Measurements from ENCODE around the gene PLCD3. TPM values are rescaled to one million over a fixed set of nuclear protein-coding genes. Genes with fewer than 3 reads are reported as not detected.

Gene PLCD3
- total and polyA plus RNA-seq, 10 of the 15 experiments (the other 5 are each of a cell fraction or from before 2014, with no cell fraction given): 0.02 to 1.6 (median 0.44) TPM

GRCh38 chr17:45149037-45149668 lies 16.8 kb upstream of the PLCD3 start (continued):
- TF ChIP-seq PRDM15 (CRISPR knock-in tag; IDR thresholded peaks at IDR 0.05): no peak
- TF ChIP-seq ZNF217 (IDR thresholded peaks at IDR 0.05): no peak
- TF ChIP-seq SPI1 (IDR thresholded peaks at IDR 0.05; ENCODE audit: borderline replicate concordance, insufficient read depth, low read depth, low read length): no peak
- TF ChIP-seq YBX1 (IDR thresholded peaks at IDR 0.05): no peak
- no peak for TF ChIP-seq RCOR1 (conservative IDR thresholded peaks at IDR 0.05; ENCODE audit: low read depth, low read length)
- TF ChIP-seq MTA2 (IDR thresholded peaks at IDR 0.05; ENCODE audit: low read depth): no peak
- no peak for TF ChIP-seq STAT3 (IDR thresholded peaks at IDR 0.05; ENCODE audit: low read depth, low read length)
- TF ChIP-seq ETV6 (conservative IDR thresholded peaks at IDR 0.05 in 1 of 2, IDR thresholded peaks at IDR 0.05 in 1 of 2; ENCODE audit: borderline replicate concordance in 1 of 2, low read depth in 1 of 2): 0 out of 4 replicates have a peak, but pooled peaks of 1 of the 2 experiments have one; percentile 6
- no peak for TF ChIP-seq PML (IDR thresholded peaks at IDR 0.05; ENCODE audit: low read length)
- TF ChIP-seq, protein P1, sequence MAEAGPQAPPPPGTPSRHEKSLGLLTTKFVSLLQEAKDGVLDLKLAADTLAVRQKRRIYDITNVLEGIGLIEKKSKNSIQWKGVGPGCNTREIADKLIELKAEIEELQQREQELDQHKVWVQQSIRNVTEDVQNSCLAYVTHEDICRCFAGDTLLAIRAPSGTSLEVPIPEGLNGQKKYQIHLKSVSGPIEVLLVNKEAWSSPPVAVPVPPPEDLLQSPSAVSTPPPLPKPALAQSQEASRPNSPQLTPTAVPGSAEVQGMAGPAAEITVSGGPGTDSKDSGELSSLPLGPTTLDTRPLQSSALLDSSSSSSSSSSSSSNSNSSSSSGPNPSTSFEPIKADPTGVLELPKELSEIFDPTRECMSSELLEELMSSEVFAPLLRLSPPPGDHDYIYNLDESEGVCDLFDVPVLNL (IDR thresholded peaks at IDR 0.05; ENCODE audit: low read depth, low read length): no peak
- no peak for TF ChIP-seq ZBTB40 (IDR thresholded peaks at IDR 0.05; ENCODE audit: borderline replicate concordance)
- no peak for TF ChIP-seq TAF1 (IDR thresholded peaks at IDR 0.05; ENCODE audit: borderline replicate concordance, low read depth, low read length)
- no peak for TF ChIP-seq BRCA1 (IDR thresholded peaks at IDR 0.05; ENCODE audit: low read depth, low read length)
- no peak for TF ChIP-seq RAD51 (IDR thresholded peaks at IDR 0.05)
- TF ChIP-seq, protein P2, sequence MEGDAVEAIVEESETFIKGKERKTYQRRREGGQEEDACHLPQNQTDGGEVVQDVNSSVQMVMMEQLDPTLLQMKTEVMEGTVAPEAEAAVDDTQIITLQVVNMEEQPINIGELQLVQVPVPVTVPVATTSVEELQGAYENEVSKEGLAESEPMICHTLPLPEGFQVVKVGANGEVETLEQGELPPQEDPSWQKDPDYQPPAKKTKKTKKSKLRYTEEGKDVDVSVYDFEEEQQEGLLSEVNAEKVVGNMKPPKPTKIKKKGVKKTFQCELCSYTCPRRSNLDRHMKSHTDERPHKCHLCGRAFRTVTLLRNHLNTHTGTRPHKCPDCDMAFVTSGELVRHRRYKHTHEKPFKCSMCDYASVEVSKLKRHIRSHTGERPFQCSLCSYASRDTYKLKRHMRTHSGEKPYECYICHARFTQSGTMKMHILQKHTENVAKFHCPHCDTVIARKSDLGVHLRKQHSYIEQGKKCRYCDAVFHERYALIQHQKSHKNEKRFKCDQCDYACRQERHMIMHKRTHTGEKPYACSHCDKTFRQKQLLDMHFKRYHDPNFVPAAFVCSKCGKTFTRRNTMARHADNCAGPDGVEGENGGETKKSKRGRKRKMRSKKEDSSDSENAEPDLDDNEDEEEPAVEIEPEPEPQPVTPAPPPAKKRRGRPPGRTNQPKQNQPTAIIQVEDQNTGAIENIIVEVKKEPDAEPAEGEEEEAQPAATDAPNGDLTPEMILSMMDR (IDR thresholded peaks at IDR 0.05 in 2 of 3, conservative IDR thresholded peaks at IDR 0.05 in 1 of 3; ENCODE audit: control insufficient read depth in 2 of 3, extremely low read depth in 1 of 3, insufficient read depth in 1 of 3, low read depth in 3 of 3, low read length in 3 of 3): peak; percentile 87 to 94 (median 89)
- TF ChIP-seq SIN3A (IDR thresholded peaks at IDR 0.05; ENCODE audit: low read depth, low read length): no peak
- peak; percentile 18 for TF ChIP-seq SP1 (IDR thresholded peaks at IDR 0.05; ENCODE audit: low read depth, low read length)
- no peak for TF ChIP-seq SUZ12 (IDR thresholded peaks at IDR 0.05; ENCODE audit: unreplicated experiment)
- no peak for TF ChIP-seq CBFB (IDR thresholded peaks at IDR 0.05; ENCODE audit: low read depth)
- TF ChIP-seq HDGF (IDR thresholded peaks at IDR 0.05): no peak
